HG03378 (cell line): ENCODE data around the gene CCNE1.
"Not testable (repeated sequence)": the region's sequence is repeated elsewhere in the genome, so short reads cannot be mapped to it uniquely, and the experiment has no call there.

ENCODE experiments used
- ATAC-seq: cut with Tn5 transposase; IDR thresholded peaks from one replicate; pipeline ENCODE4 v1.9.1; 2021; ENCODE audit warnings: mild to moderate bottlenecking, moderate library complexity; ENCODE audit not compliant: unreplicated experiment

CCNE1 gene

GRCh38 chr19:29812881-29813275 lies 1.1 kb downstream of the CCNE1 start:
- no peak for ATAC-seq

DNA sequence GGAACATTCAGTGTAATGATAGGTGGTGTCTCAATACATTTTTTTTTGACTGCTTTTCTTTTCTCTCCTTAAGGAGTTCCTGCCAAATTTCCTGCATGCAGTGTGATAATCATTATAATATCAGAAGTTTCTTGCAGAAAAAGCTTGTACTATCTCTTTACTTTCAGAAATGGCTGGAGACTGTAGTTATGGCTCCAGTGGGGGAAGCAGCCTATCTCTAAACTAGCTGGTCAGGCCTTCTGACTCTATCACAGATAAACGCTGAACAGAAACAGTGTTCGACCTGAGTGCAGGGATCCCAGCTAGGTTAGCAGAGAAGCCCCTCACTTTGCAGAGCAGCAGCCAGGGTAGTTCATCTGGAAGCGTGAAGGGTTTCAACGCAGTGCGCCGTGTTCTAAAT lies 1.9 kb downstream of the CCNE1 start:
- no peak for ATAC-seq

- peak; percentile 58 for ATAC-seq
Measured at GRCh38 chr19:29815231-29815630, 3.4 kb downstream of the CCNE1 start.

GRCh38 chr19:29817316-29817715 lies 5.5 kb downstream of the CCNE1 start:
- no peak for ATAC-seq

DNA sequence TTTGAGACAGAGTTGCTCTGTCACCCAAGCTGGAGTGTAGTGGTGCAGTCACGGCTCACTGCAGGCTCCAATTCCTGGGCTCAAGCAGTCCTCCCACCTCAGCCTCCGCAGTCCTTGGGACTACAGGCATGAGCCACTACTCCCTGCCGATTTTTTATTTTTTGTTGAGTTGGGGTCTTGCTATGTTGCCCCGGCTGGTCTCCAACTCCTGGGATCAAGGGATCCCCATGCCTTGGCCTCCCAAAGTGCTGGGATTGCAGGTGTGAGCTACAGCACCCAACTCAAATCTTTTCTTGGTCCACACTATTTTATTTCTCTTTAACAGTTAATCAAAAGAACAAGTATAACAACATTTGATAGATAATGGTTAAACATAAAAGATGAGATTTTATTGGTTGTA lies 7.5 kb downstream of the CCNE1 start:
- no peak for ATAC-seq

DNA sequence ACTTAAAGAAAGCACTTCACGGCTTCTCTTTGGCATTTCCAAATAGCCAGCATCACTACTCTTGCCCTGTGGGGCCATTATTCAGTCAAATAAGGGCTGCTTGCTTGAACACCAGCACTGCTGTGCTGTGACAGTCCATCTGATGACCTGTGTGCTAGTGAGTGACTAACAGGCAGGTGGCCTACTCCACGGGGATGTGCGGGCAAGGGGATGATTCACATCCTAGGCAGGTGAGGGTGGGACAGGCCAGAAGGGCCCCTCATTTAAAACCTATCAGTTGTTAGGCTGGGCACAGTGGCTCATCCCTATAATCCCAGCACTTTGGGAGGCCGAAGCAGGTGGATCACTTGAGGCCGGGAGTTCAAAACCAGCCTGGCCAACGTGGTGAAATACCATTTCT lies 8.2 kb downstream of the CCNE1 start:
- ATAC-seq, result no peak

DNA sequence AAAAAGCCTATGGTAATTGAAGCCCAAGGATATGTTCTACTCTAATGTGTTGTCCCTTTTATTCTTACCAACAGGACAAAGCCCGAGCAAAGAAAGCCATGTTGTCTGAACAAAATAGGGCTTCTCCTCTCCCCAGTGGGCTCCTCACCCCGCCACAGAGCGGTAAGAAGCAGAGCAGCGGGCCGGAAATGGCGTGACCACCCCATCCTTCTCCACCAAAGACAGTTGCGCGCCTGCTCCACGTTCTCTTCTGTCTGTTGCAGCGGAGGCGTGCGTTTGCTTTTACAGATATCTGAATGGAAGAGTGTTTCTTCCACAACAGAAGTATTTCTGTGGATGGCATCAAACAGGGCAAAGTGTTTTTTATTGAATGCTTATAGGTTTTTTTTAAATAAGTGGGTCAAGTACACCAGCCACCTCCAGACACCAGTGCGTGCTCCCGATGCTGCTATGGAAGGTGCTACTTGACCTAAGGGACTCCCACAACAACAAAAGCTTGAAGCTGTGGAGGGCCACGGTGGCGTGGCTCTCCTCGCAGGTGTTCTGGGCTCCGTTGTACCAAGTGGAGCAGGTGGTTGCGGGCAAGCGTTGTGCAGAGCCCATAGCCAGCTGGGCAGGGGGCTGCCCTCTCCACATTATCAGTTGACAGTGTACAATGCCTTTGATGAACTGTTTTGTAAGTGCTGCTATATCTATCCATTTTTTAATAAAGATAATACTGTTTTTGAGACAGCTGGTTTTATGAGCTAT lies 12.0 kb downstream of the CCNE1 start:
- ATAC-seq, result no peak

DNA sequence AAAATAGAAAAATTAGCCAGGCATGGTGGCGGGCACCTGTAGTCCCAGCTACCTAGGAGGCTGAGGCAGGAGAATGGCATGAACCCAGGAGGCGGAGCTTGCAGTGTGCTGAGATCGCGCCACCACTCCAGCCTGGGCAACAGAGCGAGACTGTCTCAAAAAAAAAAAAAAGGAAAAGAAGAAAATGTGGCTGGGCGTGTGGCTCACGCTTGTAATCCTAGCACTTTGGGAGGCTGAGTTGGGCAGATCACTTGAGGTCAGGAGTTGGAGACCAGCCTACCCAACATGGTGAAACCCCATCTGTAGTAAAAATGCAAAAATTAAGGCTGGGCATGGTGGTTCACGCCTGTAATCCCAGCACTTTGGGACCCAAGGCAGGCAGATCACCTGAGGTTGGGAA lies 13.5 kb downstream of the CCNE1 start:
- not testable (repeated sequence) for ATAC-seq

DNA sequence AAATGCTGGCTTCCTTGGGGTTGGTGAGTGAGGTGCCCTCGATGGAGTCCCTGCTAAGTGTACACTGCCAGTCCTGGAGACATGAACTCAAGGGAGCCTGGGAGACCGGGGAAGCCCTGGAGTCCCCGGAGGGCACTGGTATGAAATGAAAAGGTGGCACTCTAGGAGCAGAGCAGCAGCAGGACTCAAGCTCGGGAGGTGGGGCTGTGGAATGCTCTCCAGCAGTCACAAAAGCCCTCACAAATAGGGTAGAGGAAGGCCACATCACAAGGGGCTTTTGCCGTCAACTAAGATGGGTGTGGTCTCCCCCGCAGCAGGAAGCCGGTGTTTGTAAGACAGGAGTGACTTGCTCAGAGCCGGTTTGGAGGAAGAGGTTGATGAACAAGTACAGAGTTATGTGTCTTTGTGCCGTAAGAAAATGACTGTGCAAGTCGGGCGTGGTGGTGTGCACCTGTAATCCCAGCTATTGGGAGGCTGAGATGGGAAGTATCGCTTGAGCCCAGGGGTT lies 19.3 kb downstream of the CCNE1 start:
- no peak for ATAC-seq

DNA sequence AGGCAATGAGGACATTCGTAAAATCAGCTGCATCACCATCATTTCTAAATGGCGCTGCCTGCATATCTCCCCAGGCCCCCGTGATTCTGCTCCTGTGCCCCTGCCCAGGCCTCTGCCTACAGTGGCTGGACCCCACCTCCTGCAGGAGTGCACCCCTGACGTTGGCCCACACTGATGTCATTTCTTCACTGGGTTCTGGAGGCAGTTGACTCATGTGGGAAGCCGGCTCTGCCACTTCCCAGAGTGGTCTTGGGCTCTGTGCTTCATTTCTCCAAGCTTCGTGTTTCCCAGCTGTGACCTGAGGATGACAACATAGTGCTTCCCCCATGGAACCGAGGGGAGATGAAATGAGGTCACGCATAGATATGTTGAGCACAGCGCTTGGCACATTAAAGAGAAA lies 19.9 kb downstream of the CCNE1 start:
- ATAC-seq, result no peak

DNA sequence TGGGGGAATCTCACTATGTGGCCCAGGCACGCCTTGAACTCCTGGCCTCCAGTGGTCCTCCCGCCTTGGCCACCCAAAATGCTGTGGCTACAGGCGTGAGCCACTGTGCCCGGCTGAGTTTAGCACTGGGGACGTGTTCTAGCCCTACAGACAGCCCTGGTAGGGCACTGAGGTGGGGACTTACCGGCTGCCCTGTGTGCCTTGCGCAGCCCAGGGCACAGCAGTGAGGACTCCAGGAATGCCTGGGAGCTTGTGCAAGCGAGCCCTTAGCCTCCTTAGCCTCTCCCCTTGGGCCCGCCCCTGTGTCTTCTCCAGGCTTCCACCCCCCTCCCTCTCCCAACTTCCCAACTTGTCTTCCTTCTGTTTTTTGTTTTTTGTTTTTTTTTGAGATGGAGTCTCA lies 21.0 kb downstream of the CCNE1 start:
- no peak for ATAC-seq

DNA sequence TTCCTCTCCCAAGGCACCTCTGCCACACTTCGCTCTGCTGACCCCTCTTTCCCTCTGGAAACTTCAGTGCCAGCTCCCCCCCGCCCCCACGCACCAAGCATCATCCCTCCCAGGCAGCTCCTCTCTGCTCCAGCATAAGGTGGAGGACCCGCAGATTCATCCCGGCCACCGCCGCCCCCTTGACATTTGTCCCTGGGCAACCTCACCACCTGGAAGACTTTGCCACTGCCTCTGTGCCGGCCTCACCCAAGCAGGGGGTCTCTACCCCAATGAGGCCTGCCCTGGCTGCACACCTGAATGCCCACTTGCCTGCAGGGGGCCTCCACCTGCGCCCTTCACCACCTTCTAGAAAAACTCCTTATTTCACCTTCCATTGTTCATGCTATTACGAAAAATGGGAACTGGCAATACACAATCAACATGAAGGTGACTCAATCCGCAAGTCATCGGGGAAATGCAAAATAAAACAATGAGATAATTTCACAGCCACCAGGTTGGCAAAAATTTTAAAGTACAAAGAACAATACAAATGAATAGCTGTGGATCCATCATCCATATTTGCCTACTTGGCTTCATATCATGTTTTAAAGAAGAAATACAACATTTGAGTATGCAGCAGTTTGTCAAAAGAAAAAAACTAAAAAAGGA lies 21.9 kb downstream of the CCNE1 start:
- no peak for ATAC-seq

GRCh38 chr19:29834991-29835846 lies 23.4 kb downstream of the CCNE1 start:
- no peak for ATAC-seq

GRCh38 chr19:29836409-29836825 lies 24.6 kb downstream of the CCNE1 start:
- peak; percentile 65 for ATAC-seq

- peak; percentile 73 for ATAC-seq
Measured at GRCh38 chr19:29837448-29837981, 25.7 kb downstream of the CCNE1 start.

- no peak for ATAC-seq
Measured at GRCh38 chr19:29837996-29838395, 26.2 kb downstream of the CCNE1 start.

GRCh38 chr19:29840066-29840950 lies 28.5 kb downstream of the CCNE1 start:
- no peak for ATAC-seq

DNA sequence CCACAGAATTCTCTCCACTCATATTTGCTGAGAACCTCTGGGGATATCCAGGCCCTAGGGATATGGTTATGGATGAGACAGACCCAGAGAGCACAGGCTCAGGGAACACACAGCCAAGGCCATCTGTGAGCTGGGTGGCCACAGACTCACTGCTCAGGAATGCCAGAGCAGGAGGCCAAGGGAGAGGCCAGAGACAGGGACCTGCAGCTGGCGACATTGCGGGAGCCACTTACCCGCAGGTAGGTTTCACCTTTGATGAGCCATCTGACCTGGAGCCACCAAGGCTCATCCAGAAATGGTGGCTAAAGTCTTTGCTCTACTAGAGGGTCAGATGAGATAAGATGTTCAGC lies 29.4 kb downstream of the CCNE1 start:
- no peak for ATAC-seq

DNA sequence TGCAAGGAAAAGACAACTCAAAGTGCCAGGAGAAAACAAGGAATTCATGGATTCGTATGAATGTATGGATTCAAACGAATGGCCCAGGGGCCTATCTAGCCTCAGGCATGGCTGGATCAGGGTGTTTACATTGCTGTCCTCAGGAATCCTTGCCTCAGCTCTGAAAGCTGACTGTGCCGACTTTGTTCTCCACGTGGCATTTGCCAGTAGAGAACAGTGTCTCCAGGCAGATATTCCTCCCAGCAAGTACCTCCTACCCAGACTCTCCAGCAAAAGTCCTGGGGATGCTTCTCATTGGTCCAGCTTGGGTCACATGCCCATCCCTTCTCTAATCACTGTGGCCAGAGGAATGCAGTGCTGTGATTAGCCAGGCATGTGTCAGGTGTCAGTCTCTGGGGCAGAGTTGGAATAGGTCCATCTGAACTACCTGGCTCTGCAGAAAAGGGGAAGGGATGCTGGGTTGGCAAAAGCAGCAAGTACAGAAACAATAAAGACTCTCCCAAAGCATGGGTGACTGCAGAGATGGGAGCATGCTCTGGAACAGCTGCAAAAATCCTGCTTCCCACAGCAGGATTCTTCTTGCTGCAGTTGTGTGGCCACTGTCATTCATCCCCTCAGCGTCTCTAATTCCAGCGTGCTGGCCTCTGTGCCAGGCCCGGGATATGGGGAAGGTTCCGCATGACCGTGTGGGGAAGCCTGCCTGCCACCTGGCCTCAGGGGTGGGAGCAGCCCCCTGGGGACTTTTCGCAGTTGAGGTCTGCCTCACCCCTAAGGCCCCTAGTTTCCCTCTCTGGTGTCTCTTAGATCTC lies 30.0 kb downstream of the CCNE1 start:
- ATAC-seq, result no peak
